MCF 10A (cell line): Measurements from ENCODE around the gene DENND2D. TPM values are rescaled to one million over a fixed set of nuclear protein-coding genes. Genes with fewer than 3 reads are reported as not detected.

Experiments
- BruUV-seq: library from RNA; stranded (reverse); fragments of 400-500 nt; replicated peaks from 2 replicates; lab custom pipeline; 2021; lab: Mats Ljungman, UMichigan
- CTCF ChIA-PET: fragments of 300-600 bp; sonication (Branson Sonifier 250); formaldehyde crosslinking; extraction: SDS; loops from one replicate; lab custom pipeline; 2021; ENCODE audit warnings: antibody characterized with exemption, inconsistent platforms; lab: Yijun Ruan, JAX
- POLR2A ChIA-PET: fragments of 300-600, 350-650 bp; sonication (Branson Sonifier 250); formaldehyde crosslinking; extraction: SDS; loops from one replicate; lab custom pipeline; 2020; ENCODE audit warnings: antibody characterized with exemption, inconsistent platforms; lab: Yijun Ruan, JAX
- DNase-seq: peaks from one replicate; pipeline ENCODE4 v3.0.0-alpha.2; 2018; ENCODE audit not compliant: unreplicated experiment
- H3K27ac Mint-ChIP-seq: one replicate; pipeline ENCODE4 v1.8.0; 2022; ENCODE audit warnings: mild to moderate bottlenecking, low read depth, mixed read lengths; ENCODE audit not compliant: unreplicated experiment
- H3K27me3 Mint-ChIP-seq: one replicate; pipeline ENCODE4 v1.8.0; 2022; ENCODE audit warnings: mixed read lengths; ENCODE audit not compliant: insufficient read depth, unreplicated experiment
- H3K36me3 Mint-ChIP-seq: one replicate; pipeline ENCODE4 v1.8.0; 2022; ENCODE audit warnings: mild to moderate bottlenecking, moderate library complexity, mixed read lengths; ENCODE audit not compliant: insufficient read depth, unreplicated experiment
- H3K4me1 Mint-ChIP-seq: one replicate; pipeline ENCODE4 v1.8.0; 2022; ENCODE audit warnings: mixed read lengths; ENCODE audit not compliant: insufficient read depth, unreplicated experiment
- H3K4me3 Mint-ChIP-seq: one replicate; pipeline ENCODE4 v1.8.0; 2022; ENCODE audit warnings: mild to moderate bottlenecking, moderate library complexity, mixed read lengths; ENCODE audit not compliant: unreplicated experiment
- H3K9me3 Mint-ChIP-seq: one replicate; pipeline ENCODE4 v1.8.0; 2022; ENCODE audit warnings: mixed read lengths; ENCODE audit not compliant: unreplicated experiment
- CTCF ChIP-seq: fragments of 200-600 bp; IDR thresholded peaks from one replicate; pipeline ENCODE4 v1.8.0; 2022; ENCODE audit warnings: antibody characterized with exemption, mild to moderate bottlenecking; ENCODE audit not compliant: unreplicated experiment
- intact Hi-C: fragments of 100-400 bp; cut with micrococcal nuclease; formaldehyde crosslinking; loops from 2 replicates; pipeline ENCODE4 v1.14.1; 2022
- total RNA-seq: library from RNA; stranded (reverse); gene quantifications from 2 replicates; pipeline ENCODE4 v1.2.3, GENCODE V29; 2022

The DENND2D gene
- total RNA-seq, 1 experiment from 2014 or later: 6.0 TPM

- no peak for DNase-seq
- TF ChIP-seq CTCF: no peak
- intact Hi-C loops: no loop called here
- BruUV-seq: no TSS peak
- Mint-ChIP-seq H3K27ac (no peak overlapping the region), H3K4me3 (no peak overlapping the region), H3K36me3 (no peaks in the 10 kb centered on the region), H3K4me1 (peaks cover 11% of the 10 kb centered on the region), H3K27me3 (no peaks in the 10 kb centered on the region), H3K9me3 (no peaks in the 10 kb centered on the region)
- POLR2A ChIA-PET: interaction anchor here (0.9 kb wide), 1 partner anchor 9 kb away, joined by 3 read pairs; the partner anchor contains the start of gene CHI3L2
- CTCF ChIA-PET: interaction anchor here (0.7 to 2.0 kb wide), 4 partner anchors 13 to 158 kb away, joined by 3 to 7 read pairs (median 5); no protein-coding TSS in a partner anchor
Observed at GRCh38 chr1:111236379-111236778, 35.9 kb upstream of the DENND2D start.

- no TSS peak for BruUV-seq
- Mint-ChIP-seq H3K36me3 (no peaks in the 10 kb centered on the region), H3K9me3 (no peaks in the 10 kb centered on the region), H3K4me1 (peaks cover 15% of the 10 kb centered on the region), H3K27ac (no peak overlapping the region), H3K4me3 (no peak overlapping the region), H3K27me3 (no peaks in the 10 kb centered on the region)
- DNase-seq: peak; percentile 51
- intact Hi-C loops: no loop called here
- POLR2A ChIA-PET: no interaction called here
- CTCF ChIA-PET: interaction anchor here (1.8 kb wide), 1 partner anchor 99 kb away, joined by 6 read pairs; no protein-coding TSS in a partner anchor
- no peak for TF ChIP-seq CTCF
Observed at GRCh38 chr1:111234866-111235265, 34.4 kb upstream of the DENND2D start.

- no TSS peak for BruUV-seq
- Mint-ChIP-seq H3K4me1 (peaks cover 18% of the 10 kb centered on the region), H3K36me3 (no peaks in the 10 kb centered on the region), H3K9me3 (no peaks in the 10 kb centered on the region), H3K27me3 (no peaks in the 10 kb centered on the region), H3K27ac (no peak overlapping the region), H3K4me3 (no peak overlapping the region)
- intact Hi-C loops: no loop called here
- TF ChIP-seq CTCF: no peak
- CTCF ChIA-PET: no interaction called here
- DNase-seq: peak; percentile 40
- POLR2A ChIA-PET: no interaction called here
Observed at GRCh38 chr1:111234258-111234657, 33.8 kb upstream of the DENND2D start.

GRCh38 chr1:111232134-111232533 lies 31.7 kb upstream of the DENND2D start:
- H3K4me1 Mint-ChIP-seq: peaks cover 32% of the 10 kb centered on the region

More at GRCh38 chr1:111232134-111232533, 31.7 kb upstream of the DENND2D start:
- intact Hi-C loops: no loop called here
- POLR2A ChIA-PET: no interaction called here
- no peak overlapping the region for H3K4me3 Mint-ChIP-seq
- TF ChIP-seq CTCF: no peak
- no peaks in the 10 kb centered on the region for H3K9me3 Mint-ChIP-seq
- BruUV-seq: no TSS peak
- H3K36me3 Mint-ChIP-seq: no peaks in the 10 kb centered on the region
- CTCF ChIA-PET: interaction anchor here (0.7 to 2.1 kb wide), 2 partner anchors 9 to 30 kb away, joined by 3 to 10 read pairs; no protein-coding TSS in a partner anchor
- H3K27me3 Mint-ChIP-seq: no peaks in the 10 kb centered on the region
- DNase-seq: no peak
- no peak overlapping the region for H3K27ac Mint-ChIP-seq
